ENCODE measurements around the gene IL2RA. TPM values are rescaled to one million over a fixed set of nuclear protein-coding genes. Genes with fewer than 3 reads are reported as not detected.
"Not testable (repeated sequence)": the region's sequence is repeated elsewhere in the genome, so short reads cannot be mapped to it uniquely, and the experiment has no call there.

The IL2RA gene
- polyA plus RNA-seq, 4 donors: 0.07 TPM; not detected in 3

DNA sequence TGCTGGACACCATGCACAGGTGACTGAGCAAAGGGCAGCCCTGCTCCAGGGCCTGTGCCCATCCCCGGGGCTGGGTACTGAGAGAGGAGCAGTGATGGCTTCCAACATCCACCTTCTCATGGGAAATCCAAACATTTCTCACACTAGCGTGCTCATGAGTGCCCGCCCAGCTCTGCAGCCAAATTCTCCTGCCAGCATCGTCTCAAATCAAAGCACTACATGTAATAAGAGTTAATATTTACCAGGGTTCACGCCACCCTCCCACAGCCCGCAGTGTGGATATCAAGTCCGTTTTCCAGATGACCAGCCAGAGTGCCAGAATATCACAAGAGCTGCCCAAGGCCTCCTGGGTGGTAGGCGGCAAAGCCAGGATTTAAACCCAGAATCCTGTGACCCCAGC is 96.9 kb downstream of the IL2RA start:
- DNase-seq (ENCODE audit: low read depth in 4 of 4, low spot score in 3 of 4): no peak

- DNase-seq (ENCODE audit: low read depth in 4 of 4, low spot score in 3 of 4): no peak
Measured at GRCh38 chr10:5964736-5965135, 97.4 kb downstream of the IL2RA start.

GRCh38 chr10:5963591-5963990 is 98.6 kb downstream of the IL2RA start:
- DNase-seq (ENCODE audit: low read depth in 4 of 4, low spot score in 3 of 4): no peak

DNA sequence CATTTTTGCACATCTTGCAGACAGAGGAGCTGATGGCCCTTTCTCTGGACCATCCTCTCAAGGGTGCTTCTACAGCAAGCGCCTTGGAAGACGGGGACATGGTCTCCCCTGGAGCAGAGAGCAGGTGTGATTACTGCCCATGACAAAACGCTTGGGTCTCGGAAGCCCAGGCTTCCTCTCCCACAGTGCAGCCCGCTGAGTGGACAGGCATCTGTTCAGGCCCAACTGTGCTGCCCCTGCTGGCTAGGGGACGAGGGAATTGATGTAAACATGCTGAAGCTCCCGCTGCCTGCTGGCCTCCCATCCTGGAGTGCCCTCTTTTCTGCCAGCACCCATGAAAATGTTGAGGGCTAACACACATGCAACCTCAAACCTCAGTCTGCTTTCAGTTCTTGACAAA is 99.1 kb downstream of the IL2RA start:
- no peak for DNase-seq (ENCODE audit: low read depth in 4 of 4, low spot score in 3 of 4)

DNA sequence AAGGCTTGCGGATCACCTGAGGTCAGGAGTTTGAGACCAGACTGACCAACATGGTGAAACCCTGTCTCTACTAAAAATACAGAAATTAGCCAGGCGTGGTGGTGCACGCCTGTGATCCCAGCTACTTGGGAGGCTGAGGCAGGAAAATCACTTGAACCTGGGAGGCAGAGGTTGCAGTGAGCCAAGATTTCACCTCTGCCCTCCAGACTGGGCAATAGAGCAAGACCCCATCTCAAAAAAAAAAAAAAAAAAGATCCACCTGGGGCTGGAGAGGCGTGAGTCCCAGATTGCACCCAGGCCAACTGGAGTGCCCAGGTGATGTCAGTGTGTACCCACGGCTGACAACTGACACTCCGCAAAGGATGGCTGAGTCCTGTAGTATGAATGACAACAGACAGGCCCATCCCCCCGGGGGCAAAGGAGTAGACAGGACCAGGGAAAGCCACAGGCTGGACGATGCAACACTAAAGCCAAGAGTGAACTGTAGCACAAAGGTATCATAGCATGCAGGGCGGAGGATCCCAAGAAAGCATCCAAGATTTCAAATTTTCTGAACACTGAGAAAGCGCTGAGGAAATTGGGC is 99.7 kb downstream of the IL2RA start:
- DNase-seq (ENCODE audit: low read depth in 4 of 4, low spot score in 3 of 4): not testable (repeated sequence)

DNA sequence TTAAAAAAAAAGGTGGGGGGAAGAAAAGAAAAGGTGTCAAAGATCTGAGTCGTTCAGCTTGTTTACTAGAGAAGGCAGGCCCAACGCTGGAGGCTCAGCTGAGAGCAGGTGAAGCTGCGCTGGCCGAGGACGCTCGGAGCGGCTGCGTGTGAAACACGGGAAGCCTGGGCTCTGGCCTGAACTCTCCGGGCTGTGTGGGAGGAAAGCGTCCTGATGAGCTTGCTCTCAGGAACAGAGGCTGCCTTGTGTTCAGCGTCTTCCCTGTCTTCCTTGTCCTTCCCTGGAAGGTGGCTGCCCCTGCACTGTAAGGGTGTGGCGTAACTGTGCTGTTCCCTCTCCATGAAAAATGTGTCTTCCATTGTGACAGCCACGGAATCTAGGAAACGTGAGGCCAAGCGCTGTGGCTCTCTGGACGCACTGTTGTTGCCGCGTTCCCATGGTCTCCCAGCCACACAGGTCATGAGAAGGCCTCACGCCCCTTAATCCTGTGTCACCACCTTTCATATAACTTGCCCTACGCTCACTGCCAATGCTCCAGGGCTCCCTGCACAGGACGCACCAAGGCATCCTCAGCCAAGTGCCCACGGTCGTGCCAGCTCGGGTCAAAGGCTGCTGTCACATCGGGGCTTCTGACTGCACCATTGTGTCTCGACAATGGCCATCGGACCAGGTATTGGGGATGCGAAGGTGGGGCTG is 100.6 kb downstream of the IL2RA start:
- no peak for DNase-seq (ENCODE audit: low read depth in 4 of 4, low spot score in 3 of 4)

GRCh38 chr10:5960973-5961275 is 101.2 kb downstream of the IL2RA start:
- DNase-seq (ENCODE audit: low read depth in 4 of 4, low spot score in 3 of 4): not testable (repeated sequence)

Other genes starting within 250 kb of the IL2RA start
- gene GDI2, start 248.9 kb downstream of the IL2RA start, polyA plus RNA-seq (ENCODE audit: insufficient read length in 4 of 4): 100 to 1,000 TPM; 274 to 388 (median 296) TPM
- 10 to 100 TPM in 3 of 4 donors, 1 to 10 TPM in 1; 9.5 to 13.7 (median 10.7) TPM for gene ANKRD16, start 172.5 kb downstream of the IL2RA start, polyA plus RNA-seq (ENCODE audit: insufficient read length in 4 of 4)
- 10 to 100 TPM; 57.4 to 87.8 (median 66.9) TPM for gene FBH1, start 172.1 kb downstream of the IL2RA start, polyA plus RNA-seq (ENCODE audit: insufficient read length in 4 of 4)
- 1 to 10 TPM in 3 of 4 donors, under 1 TPM in 1; 0.71 to 2.9 (median 2.1) TPM for gene IL15RA, start 84.8 kb downstream of the IL2RA start, polyA plus RNA-seq (ENCODE audit: insufficient read length in 4 of 4)
- 100 to 1,000 TPM; 133 to 204 (median 149) TPM for gene RBM17, start 26.7 kb upstream of the IL2RA start, polyA plus RNA-seq (ENCODE audit: insufficient read length in 4 of 4)
- 10 to 100 TPM; 20.0 to 45.8 (median 33.6) TPM for gene PFKFB3, start 140.6 kb upstream of the IL2RA start, polyA plus RNA-seq (ENCODE audit: insufficient read length in 4 of 4)